HEK293T (cell line): ENCODE results near the gene CDIPT.
"Not testable (repeated sequence)": the region's sequence is repeated elsewhere in the genome, so short reads cannot be mapped to it uniquely, and the experiment has no call there.

Source experiments
- CTCF ChIA-PET: fragments of 350-600 bp; formaldehyde crosslinking; extraction: SDS; loops from one replicate; lab custom pipeline; 2021; ENCODE audit warnings: antibody characterized with exemption, inconsistent platforms; lab: Yijun Ruan, JAX
- POLR2A ChIA-PET: fragments of 350-600 bp; formaldehyde crosslinking; extraction: SDS; loops from one replicate; lab custom pipeline; 2020; ENCODE audit warnings: antibody characterized with exemption, inconsistent platforms; lab: Yijun Ruan, JAX
- DNase-seq: peaks from one replicate; pipeline ENCODE4 v3.0.0; 2012; ENCODE audit warnings: mixed read lengths; ENCODE audit errors: extremely low spot score
- ARNT ChIP-seq: fragments of 450-650 bp; IDR thresholded peaks from 2 replicates; pipeline ENCODE4 v1.6.1; 2017; ENCODE audit warnings: mild to moderate bottlenecking
- BHLHE40 ChIP-seq: fragments of 450-650 bp; IDR thresholded peaks from 2 replicates; pipeline ENCODE4 v1.6.1; 2016; ENCODE audit warnings: mild to moderate bottlenecking, moderate library complexity, borderline replicate concordance
- CTBP1 ChIP-seq: fragments of 450-650 bp; IDR thresholded peaks from 2 replicates; pipeline ENCODE4 v1.6.1; 2016; ENCODE audit warnings: borderline replicate concordance
- ELF4 ChIP-seq: fragments of 450-650 bp; IDR thresholded peaks from 2 replicates; pipeline ENCODE4 v1.6.1; 2017; ENCODE audit warnings: antibody characterized with exemption
- FOXA1 ChIP-seq: fragments of 450-650 bp; IDR thresholded peaks from 2 replicates; pipeline ENCODE4 v1.6.1; 2016; ENCODE audit warnings: mild to moderate bottlenecking
- FOXK2 ChIP-seq: fragments of 450-650 bp; IDR thresholded peaks from 2 replicates; pipeline ENCODE4 v1.6.1; 2016; ENCODE audit warnings: mild to moderate bottlenecking
- FOXM1 ChIP-seq: fragments of 450-650 bp; IDR thresholded peaks from 2 replicates; pipeline ENCODE4 v1.6.1; 2017; ENCODE audit warnings: mild to moderate bottlenecking, borderline replicate concordance
- HDGF ChIP-seq: fragments of 450-650 bp; IDR thresholded peaks from 2 replicates; pipeline ENCODE4 v1.6.1; 2017; ENCODE audit warnings: antibody characterized with exemption, borderline replicate concordance
- L3MBTL2 ChIP-seq: fragments of 450-650 bp; conservative IDR thresholded peaks from 2 replicates; pipeline ENCODE4 v1.6.1; 2016; ENCODE audit warnings: mild to moderate bottlenecking
- LEF1 ChIP-seq: fragments of 450-650 bp; IDR thresholded peaks from 2 replicates; pipeline ENCODE4 v1.6.1; 2017; ENCODE audit warnings: mild to moderate bottlenecking, borderline replicate concordance
- NFRKB ChIP-seq: fragments of 450-650 bp; IDR thresholded peaks from 2 replicates; pipeline ENCODE4 v1.6.1; 2016; ENCODE audit warnings: mild to moderate bottlenecking, moderate library complexity
- PKNOX1 ChIP-seq: fragments of 450-650 bp; IDR thresholded peaks from 2 replicates; pipeline ENCODE4 v1.6.1; 2016
- SP1 ChIP-seq: fragments of 450-650 bp; IDR thresholded peaks from 2 replicates; pipeline ENCODE4 v1.6.1; 2017
- SUZ12 ChIP-seq: fragments of 450-650 bp; IDR thresholded peaks from 2 replicates; pipeline ENCODE4 v1.6.1; 2016; ENCODE audit warnings: mild to moderate bottlenecking
- TARDBP ChIP-seq: fragments of 450-650 bp; IDR thresholded peaks from 2 replicates; pipeline ENCODE4 v1.6.1; 2016
- ZNF384 ChIP-seq: fragments of 450-650 bp; IDR thresholded peaks from 2 replicates; pipeline ENCODE4 v1.6.1; 2016

The CDIPT gene

GRCh38 chr16:29871822-29872546 is 9.0 kb upstream of the CDIPT start:
- no peak for DNase-seq
- ChIA-PET CTCF (no interaction called here), POLR2A (interaction anchor here (0.8 kb wide), 1 partner anchor 9 kb away, joined by 4 read pairs; the partner anchor contains the start of gene CDIPT)
- no peak for TF ChIP-seq LEF1

GRCh38 chr16:29869067-29869466 is 6.0 kb upstream of the CDIPT start:
- ChIA-PET CTCF (interaction anchor here (0.7 to 1.3 kb wide), 2 partner anchors 21 to 52 kb away, joined by 3 to 4 read pairs; no protein-coding TSS in a partner anchor), POLR2A (interaction anchor here (0.8 to 2.0 kb wide), 2 partner anchors 53 to 57 kb away, joined by 3 to 7 read pairs; partner anchors contain the start of genes KCTD13 and PAGR1)
- DNase-seq, result not testable (repeated sequence)

- TF ChIP-seq LEF1 (no peak), PKNOX1 (no peak), ARNT (no peak), ZNF384 (no peak), FOXM1 (no peak), TARDBP (no peak)
- DNase-seq, result no peak
- CTCF ChIA-PET, result interaction anchor here (0.7 to 1.3 kb wide), 3 partner anchors 9 to 51 kb away, joined by 3 to 4 read pairs (median 4); no protein-coding TSS in a partner anchor
- POLR2A ChIA-PET, result interaction anchor here (0.8 to 2.0 kb wide), 3 partner anchors 32 to 58 kb away, joined by 3 to 7 read pairs (median 4); partner anchors contain the start of genes KCTD13 and PAGR1
Observed at GRCh38 chr16:29868396-29869009, 5.5 kb upstream of the CDIPT start.

GRCh38 chr16:29864205-29864604 is 1.2 kb upstream of the CDIPT start:
- TF ChIP-seq HDGF, result no peak
- no peak for TF ChIP-seq TARDBP
- TF ChIP-seq ZNF384, result no peak
- TF ChIP-seq SP1, result no peak
- no peak for TF ChIP-seq BHLHE40
- TF ChIP-seq L3MBTL2, result no peak
- no peak for TF ChIP-seq FOXA1
- TF ChIP-seq NFRKB, result no peak
- no peak for TF ChIP-seq SUZ12
- TF ChIP-seq PKNOX1, result no peak
- TF ChIP-seq ARNT, result no peak
- TF ChIP-seq ELF4, result no peak
- no peak for DNase-seq
- ChIA-PET CTCF (interaction anchor here (1.0 kb wide), 1 partner anchor 97 kb away, joined by 3 read pairs; the partner anchor contains the start of gene TMEM219), POLR2A (interaction anchor here (0.6 to 2.5 kb wide), 6 partner anchors 11 to 165 kb away, joined by 3 to 8 read pairs (median 4); partner anchors contain the start of genes KCTD13, PAGR1 and TAOK2)

GRCh38 chr16:29863669-29863984 is 601 bp upstream of the CDIPT start:
- TF ChIP-seq FOXK2, result no peak
- no peak for TF ChIP-seq FOXM1
- TF ChIP-seq NFRKB, result no peak
- no peak for TF ChIP-seq CTBP1
- TF ChIP-seq LEF1, result no peak
- TF ChIP-seq FOXA1, result no peak
- TF ChIP-seq SP1, result no peak
- no peak for TF ChIP-seq ELF4
- no peak for TF ChIP-seq BHLHE40
- TF ChIP-seq L3MBTL2, result peak; percentile 69
- TF ChIP-seq HDGF, result 0 out of 2 replicates have a peak, but pooled peaks have one; percentile 89
- TF ChIP-seq ARNT, result no peak
- TF ChIP-seq PKNOX1, result no peak
- no peak for TF ChIP-seq TARDBP
- TF ChIP-seq ZNF384, result no peak
- DNase-seq, result no peak
- POLR2A ChIA-PET, result interaction anchor here (0.6 to 2.5 kb wide), 11 partner anchors 8 to 165 kb away, joined by 3 to 8 read pairs (median 4); partner anchors contain the start of genes ASPHD1, KCTD13, SEZ6L2 and TAOK2
- CTCF ChIA-PET, result interaction anchor here (1.0 to 1.1 kb wide), 4 partner anchors 10 to 98 kb away, joined by 3 to 4 read pairs (median 3); partner anchors contain the start of gene TMEM219

- TF ChIP-seq SUZ12, result no peak
- no peak for TF ChIP-seq ARNT
- no peak for TF ChIP-seq FOXM1
- no peak for TF ChIP-seq ELF4
- TF ChIP-seq CTBP1, result no peak
- TF ChIP-seq HDGF, result no peak
- TF ChIP-seq TARDBP, result no peak
- TF ChIP-seq NFRKB, result no peak
- DNase-seq, result no peak
- CTCF ChIA-PET, result interaction anchor here (2.2 kb wide), 1 partner anchor 14 kb away, joined by 9 read pairs; no protein-coding TSS in a partner anchor
- POLR2A ChIA-PET, result interaction anchor here (1.0 to 2.5 kb wide), 6 partner anchors 14 to 133 kb away, joined by 3 to 8 read pairs (median 4); partner anchors contain the start of genes HIRIP3 and KCTD13
Observed at GRCh38 chr16:29862383-29862883, 593 bp downstream of the CDIPT start.
